Myocyte (in vitro differentiated cells): ENCODE measurements around the gene ALKBH7. TPM values are rescaled to one million over a fixed set of nuclear protein-coding genes. Genes with fewer than 3 reads are reported as not detected.
"Not testable (repeated sequence)": the region's sequence is repeated elsewhere in the genome, so short reads cannot be mapped to it uniquely, and the experiment has no call there.

Source experiments
- DNase-seq: peaks from one replicate; pipeline ENCODE4 v3.0.0-alpha.2; 2012; ENCODE audit warnings: low read depth
- total RNA-seq: library from RNA; depleted of rRNA; stranded (reverse); fragments of >200 nt; gene quantifications from 2 replicates; pipeline ENCODE4 v1.2.3, GENCODE V29; 2014

Gene ALKBH7
- total RNA-seq, 1 donor from 2014 or later, result 75.3 TPM

DNA sequence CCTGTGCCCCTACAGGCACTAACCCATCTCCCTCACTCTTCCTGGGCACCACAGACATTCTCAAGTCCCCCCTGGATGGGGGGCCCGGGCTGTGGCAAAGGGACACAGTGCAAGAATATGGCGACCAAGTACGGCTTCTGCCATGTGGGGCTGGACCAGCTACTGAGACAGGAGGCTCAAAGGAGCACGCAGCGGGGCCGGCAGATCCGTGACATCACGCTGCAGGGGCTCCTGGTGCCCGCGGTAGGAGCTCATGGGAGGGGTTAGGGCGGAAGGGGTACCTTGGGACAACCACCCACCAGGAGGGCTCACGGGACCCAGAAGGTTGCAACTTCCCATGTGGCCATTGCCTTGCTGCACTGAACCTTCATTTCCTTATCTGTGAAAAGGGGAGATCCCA is 23.7 kb downstream of the ALKBH7 start:
- DNase-seq, result no peak

DNA sequence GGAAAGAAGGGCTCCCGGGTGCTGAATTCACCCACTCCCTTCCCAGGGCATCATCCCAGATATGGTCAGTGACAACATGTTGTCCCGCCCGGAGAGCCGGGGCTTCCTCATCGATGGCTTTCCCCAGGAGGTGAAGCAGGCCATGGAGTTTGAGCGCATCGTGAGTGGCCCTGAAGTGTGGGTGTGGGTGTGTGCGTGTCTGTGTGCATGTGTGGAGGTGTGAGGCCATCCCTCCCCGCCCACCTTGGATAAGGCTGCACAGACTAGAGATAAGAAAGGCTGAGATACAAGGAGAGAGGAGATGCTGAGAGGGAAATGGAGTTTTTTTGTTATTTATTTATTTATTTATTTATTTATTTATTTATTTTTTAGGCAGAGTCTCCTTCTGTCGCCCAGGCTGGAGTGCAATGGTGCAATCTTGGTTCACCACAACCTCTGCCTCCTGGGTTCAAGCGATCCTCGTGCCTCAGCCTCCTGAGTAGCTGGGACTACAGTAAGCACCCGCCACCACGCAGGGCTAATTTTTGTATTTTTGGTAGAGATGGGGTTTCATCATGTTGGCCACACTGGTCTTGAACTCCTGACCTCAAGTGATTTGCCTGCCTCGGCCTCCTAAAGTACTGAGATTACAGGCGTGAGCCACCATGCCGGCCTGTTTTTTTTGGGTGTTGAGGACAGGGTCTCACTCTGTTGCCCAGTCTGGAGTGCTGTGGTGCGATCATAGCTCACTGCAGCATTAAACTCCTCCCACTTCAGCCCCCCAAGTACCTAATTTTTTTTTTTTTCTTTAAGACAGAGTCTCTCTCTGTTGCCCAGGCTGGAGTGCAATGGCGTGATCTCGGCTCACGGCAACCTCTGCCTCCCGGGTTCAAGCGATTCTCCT is 27.7 kb downstream of the ALKBH7 start:
- not testable (repeated sequence) for DNase-seq

DNA sequence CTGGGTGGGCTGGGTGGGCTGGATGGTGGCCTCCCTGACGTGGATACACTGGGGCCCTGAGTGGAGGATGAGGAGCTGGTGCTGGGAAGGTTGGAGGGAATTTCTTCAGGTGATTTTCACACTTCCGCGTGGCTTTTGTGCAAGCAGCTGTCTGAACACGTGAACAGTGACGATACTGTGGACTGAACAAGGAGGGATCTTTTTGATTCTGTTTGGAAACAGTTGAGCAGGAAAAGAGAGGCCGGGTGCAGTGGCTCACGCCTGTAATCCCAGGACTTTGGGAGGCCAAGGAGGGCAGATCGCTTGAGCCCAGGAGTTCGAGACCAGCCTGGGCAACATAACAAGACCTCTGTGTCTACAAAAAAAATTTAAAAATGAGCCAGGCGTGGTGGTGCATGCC is 29.5 kb downstream of the ALKBH7 start:
- DNase-seq, result no peak

DNA sequence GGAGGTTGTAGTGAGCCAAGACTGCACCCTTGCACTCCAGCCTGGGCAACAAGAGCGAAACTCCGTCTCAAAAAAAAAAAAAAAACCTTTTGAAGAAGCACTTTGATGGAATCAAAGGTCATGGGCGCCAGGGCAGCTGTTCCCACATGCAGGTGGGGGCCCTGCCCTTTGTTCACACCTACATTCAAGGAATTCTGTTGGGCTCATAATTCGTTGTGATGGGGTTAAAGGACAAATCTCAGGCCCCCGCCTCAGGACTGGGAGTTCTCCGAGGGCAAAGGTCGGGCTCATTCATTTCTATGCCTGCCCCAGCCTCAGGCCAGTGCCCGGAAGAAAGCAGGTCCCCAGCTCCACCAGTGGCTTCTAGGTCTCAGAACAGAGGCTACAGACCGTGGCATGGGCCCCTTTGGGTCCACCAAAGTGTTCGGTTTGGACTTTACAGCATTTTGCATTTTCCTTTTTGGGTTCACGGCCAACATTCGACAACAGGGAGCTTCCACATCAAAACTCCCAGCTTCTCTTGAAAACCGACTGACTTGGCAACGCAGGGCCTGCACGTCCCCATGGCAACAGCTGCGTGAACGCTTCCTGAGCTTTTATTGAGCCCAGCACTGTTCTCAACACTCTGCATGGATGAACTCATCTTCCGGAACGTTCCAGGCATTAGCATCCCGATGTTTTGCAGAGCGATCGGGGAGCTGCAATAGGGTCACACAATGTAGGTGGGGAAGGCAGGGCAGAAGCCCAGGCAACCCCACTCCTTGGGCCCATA is 30.4 kb downstream of the ALKBH7 start:
- peak; percentile 6 for DNase-seq

DNA sequence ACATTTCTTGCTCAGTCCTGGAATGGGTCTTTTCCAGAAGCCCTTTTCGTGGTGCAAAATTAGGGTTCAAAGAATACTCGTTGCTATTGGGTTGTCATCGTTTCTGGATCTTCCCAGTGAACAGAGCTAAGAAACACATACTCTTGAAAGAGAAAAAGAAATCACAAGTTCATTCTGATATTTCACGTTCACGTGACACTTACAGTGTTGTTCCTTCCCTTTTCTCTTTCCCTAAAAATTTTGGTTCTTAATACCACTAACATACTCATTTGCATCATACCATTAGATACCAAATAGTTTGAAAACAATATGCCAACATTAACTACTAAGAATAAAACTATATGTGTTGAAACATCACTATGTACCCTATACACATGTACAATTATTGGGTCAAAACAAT is 33.8 kb downstream of the ALKBH7 start:
- no peak for DNase-seq

DNA sequence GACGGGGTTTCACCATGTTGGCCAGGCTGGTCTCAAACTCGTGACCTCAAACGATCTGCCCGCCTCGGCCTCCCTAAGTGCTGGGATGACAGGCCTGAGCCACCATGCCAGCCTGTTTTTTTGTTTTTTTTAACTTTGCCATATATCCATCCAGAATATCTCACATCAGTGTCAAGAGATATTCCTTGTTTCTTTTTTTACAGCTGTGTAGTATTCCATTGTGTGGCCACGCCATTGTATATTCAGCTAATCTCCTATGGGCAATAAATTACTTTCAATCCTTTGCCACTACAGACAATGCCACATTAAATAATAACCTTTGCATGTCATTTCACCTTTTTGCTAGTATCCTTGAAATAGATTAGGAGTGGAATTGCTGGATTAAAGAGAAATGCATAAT is 36.8 kb downstream of the ALKBH7 start:
- no peak for DNase-seq

DNA sequence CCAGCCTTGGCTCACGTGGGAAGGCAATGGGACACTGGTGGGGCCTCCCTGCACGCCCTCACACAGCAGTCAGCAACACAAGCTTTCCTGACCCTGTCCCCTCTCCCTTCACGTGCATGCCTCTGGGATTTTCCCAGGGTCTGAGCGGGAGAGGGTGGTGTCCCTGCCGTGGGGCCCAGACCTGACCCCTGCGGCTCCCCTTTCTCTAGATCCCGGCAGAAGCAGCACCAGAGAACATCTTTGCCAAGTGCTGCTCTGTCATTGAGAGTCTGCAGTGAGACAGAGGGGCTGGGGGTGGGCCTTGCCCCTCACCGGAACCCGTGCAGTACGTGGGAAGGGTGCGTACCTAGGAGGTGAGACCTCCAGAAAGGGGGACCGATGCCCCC is 39.5 kb downstream of the ALKBH7 start:
- DNase-seq, result no peak

DNA sequence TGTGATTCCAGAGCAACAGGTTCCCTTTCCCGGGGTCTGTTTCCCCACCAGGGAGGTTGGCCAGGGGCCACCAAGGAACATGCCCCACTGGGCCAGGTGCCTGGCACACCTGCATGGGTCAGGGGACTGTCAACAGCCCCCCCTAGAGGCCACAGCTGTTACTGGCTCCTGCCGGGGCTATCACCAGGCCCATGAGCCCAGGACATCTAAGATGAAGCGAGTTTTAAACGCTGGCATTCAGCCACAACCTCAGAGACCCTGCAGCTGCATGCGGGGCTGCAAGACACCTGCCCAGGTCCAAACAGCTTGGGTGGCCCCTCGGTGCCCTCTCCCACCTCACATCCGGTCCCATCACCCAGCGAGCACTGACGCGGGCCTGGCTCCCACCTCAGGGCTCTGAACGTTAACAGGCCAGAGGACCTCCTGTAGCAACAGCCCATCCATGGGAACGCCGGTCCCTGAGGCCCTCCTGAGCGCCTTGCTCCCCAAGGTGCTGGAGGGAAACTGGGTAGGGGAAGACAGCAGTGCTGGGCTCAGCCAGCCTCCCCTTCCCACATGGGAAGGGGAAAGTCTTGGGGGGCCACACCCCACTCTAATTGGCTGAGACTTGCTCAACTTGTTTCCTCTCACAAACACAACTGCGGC is 40.0 kb downstream of the ALKBH7 start:
- peak; percentile 6 for DNase-seq

DNA sequence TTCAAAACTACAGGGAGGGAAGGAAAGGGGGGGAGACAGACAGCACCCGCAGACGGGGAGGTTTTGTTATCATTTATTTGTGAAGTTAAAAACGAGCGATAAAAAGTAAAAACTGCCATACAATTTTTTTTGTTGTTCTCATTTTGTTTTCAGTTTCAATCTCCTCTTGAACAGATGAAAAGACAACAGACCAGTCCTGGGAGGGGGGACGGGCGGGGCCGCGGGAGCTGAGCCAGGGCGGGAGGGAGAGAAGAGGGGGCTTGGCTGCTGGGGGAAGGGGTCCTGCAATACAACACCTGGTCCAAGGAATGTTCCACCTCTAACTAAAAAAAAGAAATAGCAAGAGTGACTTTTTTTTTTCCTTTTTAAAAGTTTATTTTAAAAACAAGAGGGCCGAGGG is 40.7 kb downstream of the ALKBH7 start:
- DNase-seq, result no peak

DNA sequence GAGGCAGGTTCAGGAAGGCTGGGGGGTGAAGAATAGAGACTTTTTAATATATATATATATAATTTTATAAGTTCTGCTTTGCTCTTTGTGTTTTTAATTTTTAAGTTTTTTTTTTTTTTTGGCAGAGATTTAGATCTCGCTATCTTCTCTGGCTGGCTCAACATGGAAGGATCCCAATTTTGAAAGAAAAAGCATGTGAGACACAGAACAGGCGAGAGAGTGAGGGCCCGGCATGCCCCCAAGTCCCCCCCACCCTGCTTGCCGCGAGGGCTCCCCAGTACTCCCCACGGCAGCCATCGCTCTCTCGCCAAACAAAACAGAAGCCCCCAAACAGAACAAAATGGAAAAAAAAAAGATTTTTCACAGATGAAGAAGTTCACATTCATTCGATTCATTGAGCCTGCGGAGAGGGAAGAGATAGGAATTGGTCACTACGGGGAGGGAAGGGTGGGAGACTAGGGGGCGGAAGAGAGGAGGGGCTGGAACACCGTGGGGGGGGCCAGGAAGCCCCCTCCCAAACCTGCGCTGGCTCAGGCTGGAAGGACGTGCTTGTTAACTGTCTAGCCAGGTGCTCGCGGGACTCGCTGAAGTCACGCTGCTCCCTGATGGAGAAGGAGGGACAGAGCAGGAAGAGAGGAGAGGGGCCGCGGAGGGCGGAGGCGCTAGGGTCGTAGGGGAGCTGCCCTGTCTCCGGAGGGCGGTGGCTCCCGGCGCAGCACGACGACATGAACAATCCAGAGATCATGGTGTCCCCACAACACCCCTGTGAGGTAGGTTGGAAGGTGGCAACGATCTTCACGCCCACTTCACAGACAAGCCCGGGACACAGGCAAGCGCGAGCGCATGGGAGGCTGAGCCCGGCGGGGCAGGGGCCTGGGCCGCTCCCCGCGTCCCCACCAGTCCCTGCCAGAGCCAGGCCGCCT is 41.4 kb downstream of the ALKBH7 start:
- DNase-seq, result no peak

DNA sequence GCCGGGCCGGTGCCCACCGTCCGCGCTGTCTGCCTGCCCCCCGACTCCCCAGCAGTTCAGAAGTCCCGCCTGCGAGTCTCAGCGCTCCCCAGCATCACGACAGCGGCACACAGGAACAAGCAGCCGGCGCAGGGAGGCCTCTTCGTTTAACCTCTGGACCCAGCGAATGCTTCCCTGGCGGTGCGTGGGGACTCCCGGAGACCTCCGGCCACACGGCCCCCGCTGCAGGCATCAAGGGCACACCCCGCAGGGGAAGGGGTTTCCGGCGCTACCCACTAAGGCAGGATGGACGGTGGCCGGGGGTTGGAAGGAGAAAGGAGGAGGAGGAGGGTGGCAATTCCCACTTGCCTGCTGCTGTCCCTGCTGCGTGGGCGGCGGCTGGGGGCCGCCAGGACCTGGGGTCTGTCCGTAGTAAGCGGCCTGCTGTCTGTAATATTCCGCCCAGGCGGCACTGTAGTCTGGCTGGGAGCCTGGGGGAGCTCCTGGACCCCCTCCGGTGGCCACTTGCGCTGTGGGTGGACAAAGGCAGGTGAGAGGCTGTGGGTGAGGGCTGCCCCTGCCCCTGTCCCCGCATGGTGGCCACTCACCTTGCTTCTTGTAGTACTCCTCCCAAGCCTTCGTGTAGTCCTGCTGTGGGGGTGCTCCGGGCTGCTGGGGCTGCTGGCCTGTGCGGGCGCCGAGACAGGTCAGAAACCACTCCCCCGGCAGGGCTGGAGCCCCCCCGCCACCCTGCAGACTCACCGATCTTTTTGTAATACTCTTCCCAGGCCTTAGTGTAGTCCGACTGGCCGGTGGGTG is 42.4 kb downstream of the ALKBH7 start:
- DNase-seq, result no peak

DNA sequence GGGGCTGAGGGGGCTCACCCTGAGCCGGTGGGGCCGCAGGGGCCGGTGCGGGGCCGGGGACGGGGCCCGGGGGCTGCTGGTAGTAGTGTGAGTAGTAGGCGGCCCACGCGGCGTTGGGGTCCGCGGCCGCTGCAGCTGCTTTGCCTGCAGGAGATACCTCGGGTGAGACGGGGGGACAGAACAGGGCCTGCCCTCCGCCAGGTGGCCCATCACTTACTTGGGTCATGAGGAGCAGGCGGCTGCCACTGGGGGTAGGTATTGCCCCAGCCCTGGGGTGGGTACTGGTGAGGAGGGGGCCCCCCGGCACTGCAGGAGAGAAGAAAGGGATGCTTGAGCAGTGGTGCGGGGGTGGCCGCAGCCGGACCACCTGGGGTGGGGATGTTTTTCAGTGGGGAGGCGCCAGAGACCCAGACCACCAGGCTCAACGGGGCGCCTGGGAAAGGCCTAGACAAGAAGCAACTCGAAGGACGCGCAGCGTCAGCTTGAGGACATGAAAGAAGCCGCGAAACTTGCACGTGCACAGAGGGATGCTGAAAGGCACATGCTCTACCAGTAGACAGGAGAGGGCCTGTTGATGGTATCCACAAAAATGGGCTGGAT is 43.1 kb downstream of the ALKBH7 start:
- no peak for DNase-seq

DNA sequence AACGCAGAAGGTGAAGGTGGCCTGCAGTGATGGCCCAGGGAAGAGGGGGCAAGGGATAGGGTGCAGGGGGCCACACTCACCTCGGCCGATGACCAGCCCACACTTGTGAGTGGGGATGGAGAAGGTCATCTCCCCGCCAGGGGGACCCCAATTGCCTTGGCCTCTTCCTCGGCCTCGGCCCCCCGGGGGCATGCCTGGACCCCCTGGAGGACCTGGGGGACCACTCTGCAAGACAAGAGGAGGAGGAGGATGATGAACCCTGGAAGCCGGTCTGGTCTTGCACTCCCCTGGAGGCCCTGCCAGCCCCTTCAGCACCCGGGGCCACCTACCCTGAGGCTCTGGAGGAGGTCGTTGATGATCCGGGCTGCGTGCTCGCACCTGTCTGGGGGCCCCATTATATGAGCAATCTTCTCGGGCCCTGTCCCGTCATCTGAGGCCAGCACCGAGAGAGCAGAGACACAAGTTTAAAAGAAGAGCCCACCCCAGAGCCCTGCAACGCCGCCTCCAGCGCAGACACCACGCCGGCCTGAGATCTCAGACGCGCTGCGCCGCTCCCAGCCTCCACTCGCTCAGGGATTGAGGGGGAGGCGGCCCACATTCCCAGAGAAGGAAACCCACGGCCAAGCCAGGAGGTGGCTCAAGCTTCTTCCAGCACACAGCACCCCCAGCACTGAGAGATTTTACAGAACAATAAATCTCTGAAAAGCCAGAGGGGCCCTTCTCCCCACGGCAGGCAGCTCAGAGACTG is 44.2 kb downstream of the ALKBH7 start:
- DNase-seq, result no peak

DNA sequence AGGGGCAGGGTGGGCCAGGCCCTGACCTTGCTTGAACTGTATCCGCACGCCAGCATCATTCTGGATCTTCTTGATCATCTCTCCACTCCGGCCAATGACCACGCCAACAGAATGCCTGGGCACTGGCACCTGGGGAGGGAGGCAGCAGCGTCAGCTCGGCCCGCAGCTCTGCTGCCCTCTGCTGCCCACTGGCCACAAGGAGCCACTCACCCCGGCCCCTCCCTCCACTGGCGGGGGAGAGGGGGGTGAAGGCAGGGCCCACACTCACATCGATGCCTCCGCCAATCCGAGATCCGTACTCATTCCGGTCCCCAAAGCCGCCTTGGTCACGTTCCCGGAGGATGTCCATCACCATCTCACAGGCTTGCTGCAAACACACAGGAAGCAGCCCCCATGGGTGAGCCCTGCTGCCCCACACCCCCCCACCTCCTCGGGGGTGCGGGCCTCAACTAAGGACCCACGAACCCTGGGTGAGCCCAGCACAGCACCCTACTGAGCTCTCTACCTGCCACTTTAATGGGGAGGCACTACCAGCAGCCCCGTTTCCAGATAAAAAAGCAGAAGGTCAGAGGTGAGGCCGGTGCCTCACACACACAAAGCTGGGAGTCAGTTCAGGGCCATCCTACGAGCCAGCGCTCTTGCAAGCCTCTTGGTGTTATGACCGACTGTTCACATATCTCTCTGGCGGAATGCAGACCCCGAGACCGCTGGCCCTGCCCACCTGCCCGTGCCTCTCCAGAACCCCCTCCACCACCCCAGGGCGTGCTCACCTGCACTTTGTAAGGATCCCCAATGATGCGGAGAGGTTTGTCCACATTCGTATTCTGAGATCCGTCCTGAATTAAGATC is 45.3 kb downstream of the ALKBH7 start:
- peak; percentile 18 for DNase-seq

DNA sequence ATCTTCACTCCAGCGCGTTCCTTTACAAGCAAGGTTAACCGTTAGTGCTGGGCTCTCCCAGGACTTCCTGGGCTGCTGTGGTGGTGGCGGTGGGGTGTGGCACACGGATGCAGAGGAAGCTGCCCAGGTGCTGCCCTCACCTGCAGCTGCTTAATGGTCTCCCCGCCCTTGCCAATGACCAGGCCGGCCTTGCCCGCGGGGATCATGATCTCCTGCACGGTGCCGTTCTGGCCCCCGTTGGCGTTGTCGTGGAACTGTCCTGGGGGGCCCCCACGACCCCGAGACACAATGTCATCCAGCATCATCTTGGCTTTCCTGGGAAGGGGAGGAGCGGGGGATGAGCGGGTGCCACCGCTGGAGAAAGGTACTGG is 46.0 kb downstream of the ALKBH7 start:
- no peak for DNase-seq

DNA sequence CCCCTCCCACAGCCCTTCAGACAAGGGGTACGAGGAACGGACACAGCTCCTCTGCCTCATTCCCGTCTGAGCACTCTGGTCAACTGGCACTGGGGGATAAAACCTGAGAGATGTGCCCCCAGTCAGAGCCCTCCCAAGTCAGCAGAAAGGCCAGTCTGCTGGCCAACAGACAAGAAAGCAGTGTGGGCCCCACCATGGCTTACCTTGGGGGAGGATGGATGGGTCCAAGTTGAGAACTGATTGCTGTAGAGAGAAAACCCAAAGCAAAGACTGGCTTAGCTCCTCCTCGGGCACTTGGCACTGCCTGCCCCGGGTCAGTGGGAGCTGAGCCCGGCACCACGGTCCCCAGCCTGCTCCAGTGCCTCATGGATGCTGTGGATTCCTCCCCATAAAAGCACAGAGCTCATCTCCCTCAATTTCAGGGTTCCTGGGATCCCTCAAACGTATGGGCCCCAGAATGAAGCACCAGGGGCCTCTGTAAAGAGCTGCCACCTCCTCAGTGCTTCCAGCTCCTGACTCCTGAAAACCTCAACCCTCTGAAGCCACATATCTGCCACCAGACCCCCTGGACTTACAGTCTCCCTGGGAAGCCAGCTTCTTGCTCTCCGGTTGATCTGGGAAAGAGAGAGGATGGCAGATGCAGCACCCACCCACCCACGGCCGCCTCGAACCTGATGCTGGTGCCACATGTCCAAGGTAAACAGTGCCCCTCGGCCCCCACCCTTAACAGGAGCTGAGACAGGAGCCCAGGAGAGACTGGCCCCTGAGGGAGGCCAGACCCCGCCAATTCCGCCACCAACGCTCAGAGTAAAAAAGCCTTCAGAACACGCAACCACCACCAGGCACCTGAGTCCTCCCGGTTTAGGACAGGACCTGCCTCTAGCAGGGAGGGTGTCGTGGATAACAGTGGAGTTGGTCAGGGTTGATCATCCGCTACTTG is 48.8 kb downstream of the ALKBH7 start:
- DNase-seq, result no peak
